HEK293T (cell line): ENCODE data around the gene GPRC5A.
A peak's percentile ranks its signal among the peaks of the same experiment; 100 is the strongest.

Experiments
- CTCF ChIA-PET: fragments of 350-600 bp; formaldehyde crosslinking; extraction: SDS; loops from one replicate; lab custom pipeline; 2021; ENCODE audit warnings: antibody characterized with exemption, inconsistent platforms; lab: Yijun Ruan, JAX
- POLR2A ChIA-PET: fragments of 350-600 bp; formaldehyde crosslinking; extraction: SDS; loops from one replicate; lab custom pipeline; 2020; ENCODE audit warnings: antibody characterized with exemption, inconsistent platforms; lab: Yijun Ruan, JAX
- DNase-seq: peaks from one replicate; pipeline ENCODE4 v3.0.0; 2012; ENCODE audit warnings: mixed read lengths; ENCODE audit errors: extremely low spot score
- ARNT ChIP-seq: fragments of 450-650 bp; IDR thresholded peaks from 2 replicates; pipeline ENCODE4 v1.6.1; 2017; ENCODE audit warnings: mild to moderate bottlenecking
- BHLHE40 ChIP-seq: fragments of 450-650 bp; IDR thresholded peaks from 2 replicates; pipeline ENCODE4 v1.6.1; 2016; ENCODE audit warnings: mild to moderate bottlenecking, moderate library complexity, borderline replicate concordance
- CTBP1 ChIP-seq: fragments of 450-650 bp; IDR thresholded peaks from 2 replicates; pipeline ENCODE4 v1.6.1; 2016; ENCODE audit warnings: borderline replicate concordance
- ELF4 ChIP-seq: fragments of 450-650 bp; IDR thresholded peaks from 2 replicates; pipeline ENCODE4 v1.6.1; 2017; ENCODE audit warnings: antibody characterized with exemption
- FOXK2 ChIP-seq: fragments of 450-650 bp; IDR thresholded peaks from 2 replicates; pipeline ENCODE4 v1.6.1; 2016; ENCODE audit warnings: mild to moderate bottlenecking
- FOXM1 ChIP-seq: fragments of 450-650 bp; IDR thresholded peaks from 2 replicates; pipeline ENCODE4 v1.6.1; 2017; ENCODE audit warnings: mild to moderate bottlenecking, borderline replicate concordance
- HDGF ChIP-seq: fragments of 450-650 bp; IDR thresholded peaks from 2 replicates; pipeline ENCODE4 v1.6.1; 2017; ENCODE audit warnings: antibody characterized with exemption, borderline replicate concordance
- L3MBTL2 ChIP-seq: fragments of 450-650 bp; conservative IDR thresholded peaks from 2 replicates; pipeline ENCODE4 v1.6.1; 2016; ENCODE audit warnings: mild to moderate bottlenecking
- LEF1 ChIP-seq: fragments of 450-650 bp; IDR thresholded peaks from 2 replicates; pipeline ENCODE4 v1.6.1; 2017; ENCODE audit warnings: mild to moderate bottlenecking, borderline replicate concordance
- NFRKB ChIP-seq: fragments of 450-650 bp; IDR thresholded peaks from 2 replicates; pipeline ENCODE4 v1.6.1; 2016; ENCODE audit warnings: mild to moderate bottlenecking, moderate library complexity
- SP1 ChIP-seq: fragments of 450-650 bp; IDR thresholded peaks from 2 replicates; pipeline ENCODE4 v1.6.1; 2017
- SUZ12 ChIP-seq: fragments of 450-650 bp; IDR thresholded peaks from 2 replicates; pipeline ENCODE4 v1.6.1; 2016; ENCODE audit warnings: mild to moderate bottlenecking
- TARDBP ChIP-seq: fragments of 450-650 bp; IDR thresholded peaks from 2 replicates; pipeline ENCODE4 v1.6.1; 2016
- ZNF384 ChIP-seq: fragments of 450-650 bp; IDR thresholded peaks from 2 replicates; pipeline ENCODE4 v1.6.1; 2016
- TF ChIP-seq, protein P1 (sequence below): fragments of 450-650 bp; IDR thresholded peaks from 2 replicates; pipeline ENCODE4 v1.6.1; 2016

Gene GPRC5A

DNA sequence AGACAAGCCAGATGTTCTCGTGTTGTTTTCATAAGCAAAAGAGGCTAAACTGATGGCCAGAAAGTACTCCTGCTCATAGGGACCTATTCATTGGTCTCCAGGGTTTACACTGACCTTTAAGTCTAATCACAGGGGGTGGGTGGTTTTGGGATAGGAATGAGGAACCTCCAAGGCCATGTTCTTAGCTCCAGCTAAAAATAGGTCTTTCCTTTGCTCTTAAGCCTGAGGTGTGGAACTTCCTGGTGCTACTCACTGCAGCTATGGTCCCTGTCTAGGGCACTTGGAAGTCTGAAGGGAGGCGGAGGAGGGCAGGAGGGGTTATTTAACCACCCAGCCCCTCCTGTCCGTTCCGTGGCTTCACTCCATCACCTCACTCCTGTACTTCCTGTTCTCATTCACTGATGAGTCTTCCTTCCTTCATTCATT is 18.6 kb downstream of the GPRC5A start:
- TF ChIP-seq TARDBP (no peak), ARNT (no peak), ZNF384 (no peak), L3MBTL2 (no peak), SUZ12 (no peak), CTBP1 (no peak)
- no peak for DNase-seq
- ChIA-PET POLR2A (interaction anchor here (0.5 to 1.0 kb wide), 2 partner anchors 80 to 122 kb away, joined by 3 to 5 read pairs; no protein-coding TSS in a partner anchor), CTCF (interaction anchor here (0.7 to 1.1 kb wide), 2 partner anchors 76 to 473 kb away, joined by 3 to 4 read pairs; no protein-coding TSS in a partner anchor)

DNA sequence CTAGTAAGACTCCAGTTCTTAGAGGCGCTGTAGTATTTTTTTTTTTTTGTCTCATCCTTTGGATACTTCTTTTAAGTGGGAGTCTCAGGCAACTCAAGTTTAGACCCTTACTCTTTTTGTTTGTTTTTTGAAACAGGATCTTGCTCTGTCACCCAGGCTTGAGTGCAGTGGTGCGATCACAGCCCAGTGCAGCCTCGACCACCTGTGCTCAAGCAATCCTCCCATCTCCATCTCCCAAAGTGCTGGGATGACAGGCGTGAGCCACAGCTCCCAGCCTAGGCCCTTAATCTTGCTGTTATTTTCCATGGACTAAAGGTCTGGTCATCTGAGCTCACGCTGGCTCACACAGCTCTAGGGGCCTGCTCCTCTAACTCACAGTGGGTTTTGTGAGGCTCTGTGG is 21.3 kb downstream of the GPRC5A start:
- TF ChIP-seq CTBP1 (no peak), SUZ12 (no peak), FOXK2 (no peak), BHLHE40 (no peak), SP1 (no peak), ZNF384 (no peak), HDGF (no peak), TARDBP (no peak)
- DNase-seq = no peak
- POLR2A ChIA-PET = interaction anchor here (1.0 to 2.4 kb wide), 2 partner anchors 22 to 126 kb away, joined by 3 to 8 read pairs; partner anchors contain the start of gene GPRC5A
- CTCF ChIA-PET = no interaction called here

DNA sequence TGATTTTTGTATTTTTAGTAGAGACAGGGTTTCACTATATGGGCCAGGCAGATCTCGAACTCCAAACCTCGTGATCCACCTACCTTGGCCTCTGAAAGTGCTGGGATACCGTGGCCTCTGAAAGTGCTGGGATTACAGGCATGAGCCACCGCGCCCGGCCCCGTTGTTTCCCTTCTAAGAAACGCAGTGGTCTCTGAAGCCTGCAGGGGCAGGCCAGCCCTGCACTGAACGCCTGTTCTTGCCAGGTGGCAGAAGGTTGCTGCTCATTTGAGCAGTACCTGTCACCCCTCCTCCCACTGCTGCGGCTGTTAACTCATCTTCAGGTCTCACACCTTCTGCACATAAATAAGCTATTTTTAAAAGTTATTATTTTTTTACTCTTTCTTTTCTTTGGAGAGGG is 24.3 kb downstream of the GPRC5A start:
- ChIA-PET POLR2A (no interaction called here), CTCF (interaction anchor here (0.6 to 2.9 kb wide), 18 partner anchors 17 to 1246 kb away, joined by 3 to 17 read pairs (median 4); partner anchors contain the start of genes FAM234B and GPRC5A)
- no peak for TF ChIP-seq ZNF384
- TF ChIP-seq BHLHE40 = no peak
- no peak for TF ChIP-seq ARNT
- no peak for TF ChIP-seq FOXM1
- no peak for DNase-seq

DNA sequence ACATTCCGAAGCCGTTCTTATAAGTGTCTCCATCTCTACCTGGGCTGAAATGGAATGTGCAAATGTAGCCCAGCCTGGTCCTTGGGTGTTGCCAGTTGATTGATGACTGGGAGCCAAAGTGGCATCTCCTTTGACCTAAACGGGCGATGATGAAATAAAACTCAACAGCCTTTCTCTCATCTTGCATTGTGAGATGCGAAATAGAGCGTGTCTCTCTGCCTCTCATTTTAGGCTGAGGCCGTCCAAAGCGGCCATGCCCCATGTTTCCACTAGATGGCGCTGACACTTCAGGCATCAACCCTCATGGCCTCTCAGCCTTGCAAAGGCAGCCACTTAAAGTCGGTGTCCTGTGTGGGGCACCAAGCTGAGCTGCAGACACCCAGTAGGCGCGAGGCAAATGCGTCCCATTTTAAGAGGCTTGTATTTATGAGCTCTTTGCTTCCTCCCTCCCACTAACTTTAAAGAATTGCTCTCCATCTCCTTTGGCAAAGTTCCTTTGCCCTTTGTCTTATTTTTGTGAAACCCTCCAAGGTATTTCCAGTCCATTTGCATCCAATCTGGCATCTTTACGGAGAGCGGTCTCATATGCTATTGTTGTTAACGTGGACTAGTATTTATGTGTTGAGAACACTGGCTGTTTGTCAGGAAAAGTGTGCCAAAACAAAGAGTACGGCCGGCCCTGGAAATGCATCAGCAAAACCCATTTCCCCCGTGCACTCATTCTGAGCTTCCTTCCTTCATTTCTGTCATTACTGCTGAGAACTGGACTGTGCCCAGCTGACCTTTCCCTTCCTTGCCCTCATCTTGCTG is 25.0 kb downstream of the GPRC5A start:
- TF ChIP-seq L3MBTL2 = 0 out of 2 replicates have a peak, but pooled peaks have one; percentile 17
- TF ChIP-seq CTBP1 = no peak
- ChIA-PET CTCF (interaction anchor here (0.6 to 2.9 kb wide), 23 partner anchors 8 to 340 kb away, joined by 3 to 17 read pairs (median 4); partner anchors contain the start of genes FAM234B and GPRC5A), POLR2A (interaction anchor here (0.9 kb wide), 1 partner anchor 38 kb away, joined by 3 read pairs; no protein-coding TSS in a partner anchor)
- peak; percentile 84 for DNase-seq

DNA sequence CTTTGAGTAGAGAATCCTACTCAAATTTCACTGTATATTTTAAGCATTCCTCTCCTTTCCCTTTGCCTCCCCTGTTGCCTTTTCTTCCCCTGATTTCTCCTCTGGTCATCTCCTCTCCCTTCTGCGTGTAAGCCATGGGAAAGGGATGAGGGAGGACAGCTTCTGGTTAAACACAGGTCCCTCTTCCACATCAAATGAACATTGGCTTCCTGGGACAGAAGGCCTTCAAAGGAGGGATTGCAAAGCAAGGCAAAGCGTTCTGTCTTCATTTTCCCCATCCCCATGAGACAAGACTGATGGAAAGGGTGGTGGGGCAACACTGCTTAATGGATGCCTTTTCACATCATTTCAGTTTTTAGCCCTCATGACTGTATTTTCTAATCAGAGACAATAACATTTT is 26.2 kb downstream of the GPRC5A start:
- POLR2A ChIA-PET = no interaction called here
- no peak for DNase-seq
- CTCF ChIA-PET = interaction anchor here (2.4 kb wide), 1 partner anchor 339 kb away, joined by 6 read pairs; no protein-coding TSS in a partner anchor
- TF ChIP-seq ZNF384 = no peak
- no peak for TF ChIP-seq BHLHE40
- TF ChIP-seq NFRKB = no peak
- TF ChIP-seq HDGF = no peak

DNA sequence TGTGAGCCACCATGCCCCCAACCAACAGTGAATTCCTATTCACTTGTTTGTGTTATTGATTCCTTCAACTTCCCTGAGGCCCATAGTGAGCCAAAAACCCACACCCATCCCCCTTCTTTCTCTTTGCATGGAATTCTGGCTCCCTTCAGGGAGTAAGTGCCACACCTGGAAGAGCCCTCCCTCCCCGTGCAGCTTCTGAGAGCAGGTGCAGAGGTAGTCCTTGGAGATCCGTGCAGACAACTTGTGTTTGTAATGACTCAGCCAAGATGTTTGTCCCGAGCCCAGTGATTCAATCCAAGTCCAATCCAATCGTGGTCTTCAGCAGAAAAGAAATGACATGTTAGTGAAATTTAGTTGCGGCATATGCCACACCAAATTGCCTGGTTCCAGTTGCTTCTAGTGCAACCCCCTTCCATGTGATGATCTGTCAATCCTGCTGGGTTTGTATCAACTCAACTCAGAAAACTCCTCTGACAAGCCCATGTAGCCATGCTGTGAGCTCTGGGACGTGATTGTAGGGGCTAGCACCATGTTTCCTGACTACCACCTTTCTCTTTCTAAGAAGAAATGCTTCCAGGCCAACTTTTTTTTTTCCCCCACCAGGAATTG is 27.5 kb downstream of the GPRC5A start:
- TF ChIP-seq ZNF384 = no peak
- no peak for TF ChIP-seq LEF1
- TF ChIP-seq, protein P1, sequence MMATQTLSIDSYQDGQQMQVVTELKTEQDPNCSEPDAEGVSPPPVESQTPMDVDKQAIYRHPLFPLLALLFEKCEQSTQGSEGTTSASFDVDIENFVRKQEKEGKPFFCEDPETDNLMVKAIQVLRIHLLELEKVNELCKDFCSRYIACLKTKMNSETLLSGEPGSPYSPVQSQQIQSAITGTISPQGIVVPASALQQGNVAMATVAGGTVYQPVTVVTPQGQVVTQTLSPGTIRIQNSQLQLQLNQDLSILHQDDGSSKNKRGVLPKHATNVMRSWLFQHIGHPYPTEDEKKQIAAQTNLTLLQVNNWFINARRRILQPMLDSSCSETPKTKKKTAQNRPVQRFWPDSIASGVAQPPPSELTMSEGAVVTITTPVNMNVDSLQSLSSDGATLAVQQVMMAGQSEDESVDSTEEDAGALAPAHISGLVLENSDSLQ = no peak
- TF ChIP-seq ARNT = no peak
- no peak for TF ChIP-seq HDGF
- ChIA-PET CTCF (interaction anchor here (0.7 kb wide), 1 partner anchor 519 kb away, joined by 3 read pairs; no protein-coding TSS in a partner anchor), POLR2A (no interaction called here)
- no peak for DNase-seq

DNA sequence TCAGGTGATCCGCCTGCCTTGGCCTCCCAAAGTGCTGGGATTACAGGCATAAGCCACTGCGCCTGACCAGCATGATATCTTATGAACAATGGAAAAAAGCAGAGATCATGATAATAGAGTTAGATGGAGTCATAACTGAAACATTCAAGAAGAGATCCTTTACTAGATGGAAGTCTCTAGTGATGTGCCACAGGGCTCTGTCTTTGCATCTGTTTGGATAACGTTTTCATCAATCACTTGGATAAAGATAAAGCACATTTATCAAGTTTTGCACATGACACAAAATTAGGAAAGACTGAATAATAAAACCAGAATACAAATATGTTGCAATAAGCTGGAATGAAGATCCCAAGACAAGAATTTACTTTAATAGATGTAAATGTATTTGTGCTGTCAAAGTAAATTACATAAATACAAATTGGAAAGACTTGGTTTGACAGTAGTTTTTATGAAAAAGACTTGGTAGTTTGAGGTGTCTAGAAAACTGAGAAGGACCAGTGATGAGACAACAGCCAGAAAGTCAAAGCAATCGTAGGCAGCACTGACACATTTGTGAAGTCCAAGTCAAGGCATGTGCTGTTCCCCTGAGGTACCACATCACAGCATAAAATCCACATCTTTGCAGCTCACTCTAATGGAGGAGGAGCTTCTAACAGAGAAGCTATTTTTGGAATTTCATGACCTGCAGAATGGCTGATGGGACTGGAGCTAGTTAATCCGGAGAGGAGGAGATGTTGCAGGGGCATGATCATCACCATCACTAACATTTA is 28.5 kb downstream of the GPRC5A start:
- DNase-seq = no peak
- no peak for TF ChIP-seq FOXM1
- no peak for TF ChIP-seq HDGF
- TF ChIP-seq NFRKB = no peak
- no peak for TF ChIP-seq CTBP1
- TF ChIP-seq LEF1 = no peak
- no peak for TF ChIP-seq SUZ12
- TF ChIP-seq, protein P1 = no peak
- no peak for TF ChIP-seq ELF4
- TF ChIP-seq L3MBTL2 = no peak
- no peak for TF ChIP-seq ARNT
- TF ChIP-seq ZNF384 = no peak
- TF ChIP-seq TARDBP = no peak
- no peak for TF ChIP-seq BHLHE40
- no peak for TF ChIP-seq FOXK2
- POLR2A ChIA-PET = no interaction called here
- CTCF ChIA-PET = interaction anchor here (0.7 kb wide), 1 partner anchor 1226 kb away, joined by 3 read pairs; no protein-coding TSS in a partner anchor
